ENCODE data around the gene FMN2. TPM values are rescaled to one million over a fixed set of nuclear protein-coding genes. Genes with fewer than 3 reads are reported as not detected.

Gene FMN2
- total RNA-seq, 1 donor from 2014 or later = 13.2 TPM

- no peak for TF ChIP-seq CTCF (conservative IDR thresholded peaks at IDR 0.05)
- no peaks in the 10 kb centered on the region for H3K36me3 Mint-ChIP-seq (ENCODE audit: low read depth)
- no peaks in the 10 kb centered on the region for H3K27me3 Mint-ChIP-seq (ENCODE audit: low read depth)
- DNase-seq (ENCODE audit: low read depth, low spot score) = no peak
- no peaks in the 10 kb centered on the region for H3K9me3 Mint-ChIP-seq
- no peak overlapping the region for H3K4me3 Mint-ChIP-seq
- peaks cover 12% of the 10 kb centered on the region for H3K4me1 Mint-ChIP-seq
- H3K27ac Mint-ChIP-seq (ENCODE audit: unreplicated experiment) = no peak overlapping the region
Measured at GRCh38 chr1:240111558-240111957, 19.9 kb downstream of the FMN2 start.

- H3K36me3 Mint-ChIP-seq (ENCODE audit: low read depth) = no peaks in the 10 kb centered on the region
- no peak overlapping the region for H3K4me3 Mint-ChIP-seq
- no peaks in the 10 kb centered on the region for H3K27me3 Mint-ChIP-seq (ENCODE audit: low read depth)
- TF ChIP-seq CTCF (conservative IDR thresholded peaks at IDR 0.05) = no peak
- no peak overlapping the region for H3K27ac Mint-ChIP-seq (ENCODE audit: unreplicated experiment)
- peaks cover 12% of the 10 kb centered on the region for H3K4me1 Mint-ChIP-seq
- DNase-seq (ENCODE audit: low read depth, low spot score) = no peak
- H3K9me3 Mint-ChIP-seq = no peaks in the 10 kb centered on the region
Measured at GRCh38 chr1:240114222-240114621, 22.5 kb downstream of the FMN2 start.

GRCh38 chr1:240115831-240116230 lies 24.1 kb downstream of the FMN2 start:
- no peaks in the 10 kb centered on the region for H3K27me3 Mint-ChIP-seq (ENCODE audit: low read depth)
- no peak overlapping the region for H3K4me3 Mint-ChIP-seq
- H3K27ac Mint-ChIP-seq (ENCODE audit: unreplicated experiment) = no peak overlapping the region
- no peak for TF ChIP-seq CTCF (conservative IDR thresholded peaks at IDR 0.05)
- no peak for DNase-seq (ENCODE audit: low read depth, low spot score)
- peaks cover 6% of the 10 kb centered on the region for H3K9me3 Mint-ChIP-seq
- peaks cover 12% of the 10 kb centered on the region for H3K4me1 Mint-ChIP-seq
- H3K36me3 Mint-ChIP-seq (ENCODE audit: low read depth) = no peaks in the 10 kb centered on the region

- Mint-ChIP-seq H3K36me3 (ENCODE audit: low read depth) (no peaks in the 10 kb centered on the region), H3K27me3 (ENCODE audit: low read depth) (no peaks in the 10 kb centered on the region), H3K9me3 (peaks cover 6% of the 10 kb centered on the region), H3K4me1 (peaks cover 12% of the 10 kb centered on the region), H3K27ac (ENCODE audit: unreplicated experiment) (no peak overlapping the region), H3K4me3 (no peak overlapping the region)
- DNase-seq (ENCODE audit: low read depth, low spot score) = no peak
- no peak for TF ChIP-seq CTCF (conservative IDR thresholded peaks at IDR 0.05)
Measured at GRCh38 chr1:240116831-240117769, 25.4 kb downstream of the FMN2 start.

GRCh38 chr1:240117930-240118329 lies 26.2 kb downstream of the FMN2 start:
- Mint-ChIP-seq H3K4me1 (peaks cover 11% of the 10 kb centered on the region), H3K27me3 (ENCODE audit: low read depth) (no peaks in the 10 kb centered on the region), H3K9me3 (peaks cover 6% of the 10 kb centered on the region), H3K36me3 (ENCODE audit: low read depth) (no peaks in the 10 kb centered on the region), H3K27ac (ENCODE audit: unreplicated experiment) (no peak overlapping the region), H3K4me3 (no peak overlapping the region)
- no peak for DNase-seq (ENCODE audit: low read depth, low spot score)
- TF ChIP-seq CTCF (conservative IDR thresholded peaks at IDR 0.05) = no peak
